Progenitor cell of endocrine pancreas (in vitro differentiated cells): Measurements from ENCODE around the gene BNC2. TPM values are rescaled to one million over a fixed set of nuclear protein-coding genes. Genes with fewer than 3 reads are reported as not detected.

Experiments used
- DNase-seq: peaks from one replicate; pipeline ENCODE4 v3.0.0; 2021; ENCODE audit warnings: low spot score; ENCODE audit not compliant: unreplicated experiment
- H3K27ac Mint-ChIP-seq: 2 replicates; pipeline ENCODE4 v1.8.0; 2021; ENCODE audit warnings: mild to moderate bottlenecking, moderate library complexity, mixed read lengths
- H3K27me3 Mint-ChIP-seq: 2 replicates; pipeline ENCODE4 v1.8.0; 2021; ENCODE audit warnings: mixed read lengths
- H3K36me3 Mint-ChIP-seq: 2 replicates; pipeline ENCODE4 v1.8.0; 2022; ENCODE audit warnings: mixed read lengths; ENCODE audit not compliant: insufficient read depth
- H3K4me1 Mint-ChIP-seq: 2 replicates; pipeline ENCODE4 v1.8.0; 2021; ENCODE audit warnings: low read depth, mixed read lengths
- H3K4me3 Mint-ChIP-seq: 2 replicates; pipeline ENCODE4 v1.8.0; 2021; ENCODE audit warnings: low read depth, mild to moderate bottlenecking, moderate library complexity, mixed read lengths
- H3K9me3 Mint-ChIP-seq: 2 replicates; pipeline ENCODE4 v1.8.0; 2021; ENCODE audit warnings: low read depth, mixed read lengths
- CTCF ChIP-seq: fragments of 200-600 bp; sonication (generic); IDR thresholded peaks from one replicate; pipeline ENCODE4 v1.5.0; 2021; ENCODE audit warnings: antibody characterized with exemption, mild to moderate bottlenecking; ENCODE audit not compliant: unreplicated experiment
- total RNA-seq: library from RNA; stranded (reverse); gene quantifications from 2 replicates; pipeline ENCODE4 v1.2.1, GENCODE V29; 2021

BNC2 gene
- total RNA-seq, 1 donor from 2014 or later, result 1.0 TPM

GRCh38 chr9:16715404-16715803 lies 155.1 kb downstream of the BNC2 start:
- Mint-ChIP-seq H3K9me3 (no peaks in the 10 kb centered on the region), H3K36me3 (no peaks in the 10 kb centered on the region), H3K4me3 (no peak overlapping the region), H3K27ac (no peak overlapping the region), H3K27me3 (peaks cover 26% of the 10 kb centered on the region), H3K4me1 (peaks cover 5% of the 10 kb centered on the region)
- no peak for TF ChIP-seq CTCF
- DNase-seq, result no peak

- Mint-ChIP-seq H3K27me3 (peaks cover 18% of the 10 kb centered on the region), H3K27ac (no peak overlapping the region), H3K4me3 (no peak overlapping the region), H3K36me3 (no peaks in the 10 kb centered on the region), H3K4me1 (peaks cover 14% of the 10 kb centered on the region), H3K9me3 (no peaks in the 10 kb centered on the region)
- DNase-seq, result no peak
- no peak for TF ChIP-seq CTCF
Measured at GRCh38 chr9:16712787-16713186, 157.7 kb downstream of the BNC2 start.

- no peak for TF ChIP-seq CTCF
- no peaks in the 10 kb centered on the region for H3K9me3 Mint-ChIP-seq
- H3K4me1 Mint-ChIP-seq, result peaks cover 17% of the 10 kb centered on the region
- no peak for DNase-seq
- H3K4me3 Mint-ChIP-seq, result no peak overlapping the region
- peaks cover 23% of the 10 kb centered on the region for H3K27me3 Mint-ChIP-seq
- H3K27ac Mint-ChIP-seq, result no peak overlapping the region
- H3K36me3 Mint-ChIP-seq, result no peaks in the 10 kb centered on the region
Measured at GRCh38 chr9:16710888-16711287, 159.6 kb downstream of the BNC2 start.

GRCh38 chr9:16709924-16710323 lies 160.5 kb downstream of the BNC2 start:
- DNase-seq, result no peak
- no peak overlapping the region for H3K4me3 Mint-ChIP-seq
- peaks cover 24% of the 10 kb centered on the region for H3K4me1 Mint-ChIP-seq
- H3K27me3 Mint-ChIP-seq, result peaks cover 26% of the 10 kb centered on the region
- H3K27ac Mint-ChIP-seq, result no peak overlapping the region
- TF ChIP-seq CTCF, result no peak
- no peaks in the 10 kb centered on the region for H3K9me3 Mint-ChIP-seq
- H3K36me3 Mint-ChIP-seq, result no peaks in the 10 kb centered on the region

GRCh38 chr9:16708656-16709435 lies 161.6 kb downstream of the BNC2 start:
- Mint-ChIP-seq H3K4me1 (peaks cover 22% of the 10 kb centered on the region), H3K9me3 (no peaks in the 10 kb centered on the region), H3K27ac (no peak overlapping the region), H3K27me3 (peaks cover 29% of the 10 kb centered on the region), H3K36me3 (no peaks in the 10 kb centered on the region), H3K4me3 (no peak overlapping the region)
- DNase-seq, result no peak
- no peak for TF ChIP-seq CTCF
